ENCODE data around the gene YTHDC2.

YTHDC2 gene

GRCh38 chr5:113519412-113519811 is 5.9 kb downstream of the YTHDC2 start:
- DNase-seq (ENCODE audit: low read depth in 2 of 2) = no peak

- no peak for DNase-seq (ENCODE audit: low read depth in 2 of 2)
These were observed 6.9 kb downstream of the YTHDC2 start for GRCh38 chr5:113520429-113520828.

- no peak for DNase-seq (ENCODE audit: low read depth in 2 of 2)
These were observed 7.4 kb downstream of the YTHDC2 start for GRCh38 chr5:113520899-113521298.

GRCh38 chr5:113523168-113523567 is 9.7 kb downstream of the YTHDC2 start:
- DNase-seq (ENCODE audit: low read depth in 2 of 2) = no peak

- DNase-seq (ENCODE audit: low read depth in 2 of 2) = no peak
These were observed 11.4 kb downstream of the YTHDC2 start for GRCh38 chr5:113524927-113525326.

GRCh38 chr5:113526421-113526820 is 12.9 kb downstream of the YTHDC2 start:
- DNase-seq (ENCODE audit: low read depth in 2 of 2) = no peak

- DNase-seq (ENCODE audit: low read depth in 2 of 2) = no peak
These were observed 14.3 kb downstream of the YTHDC2 start for GRCh38 chr5:113527746-113528145.

GRCh38 chr5:113531481-113532159 is 18.1 kb downstream of the YTHDC2 start:
- no peak for DNase-seq (ENCODE audit: low read depth in 2 of 2)

GRCh38 chr5:113538313-113538712 is 24.8 kb downstream of the YTHDC2 start:
- DNase-seq (ENCODE audit: low read depth in 2 of 2) = no peak

GRCh38 chr5:113546703-113547183 is 33.2 kb downstream of the YTHDC2 start:
- DNase-seq (ENCODE audit: low read depth in 2 of 2) = no peak

- DNase-seq (ENCODE audit: low read depth in 2 of 2) = no peak
These were observed 34.9 kb downstream of the YTHDC2 start for GRCh38 chr5:113548396-113548795.

- no peak for DNase-seq (ENCODE audit: low read depth in 2 of 2)
These were observed 38.6 kb downstream of the YTHDC2 start for GRCh38 chr5:113552137-113552536.

GRCh38 chr5:113552620-113553019 is 39.1 kb downstream of the YTHDC2 start:
- DNase-seq (ENCODE audit: low read depth in 2 of 2) = no peak

- no peak for DNase-seq (ENCODE audit: low read depth in 2 of 2)
These were observed 49.4 kb downstream of the YTHDC2 start for GRCh38 chr5:113562828-113563400.

- DNase-seq (ENCODE audit: low read depth in 2 of 2) = no peak
These were observed 55.9 kb downstream of the YTHDC2 start for GRCh38 chr5:113569396-113569795.

- no peak for DNase-seq (ENCODE audit: low read depth in 2 of 2)
These were observed 59.2 kb downstream of the YTHDC2 start for GRCh38 chr5:113572716-113573115.

- no peak for DNase-seq (ENCODE audit: low read depth in 2 of 2)
These were observed 60.9 kb downstream of the YTHDC2 start for GRCh38 chr5:113574417-113574816.

GRCh38 chr5:113575074-113575473 is 61.6 kb downstream of the YTHDC2 start:
- no peak for DNase-seq (ENCODE audit: low read depth in 2 of 2)

- no peak for DNase-seq (ENCODE audit: low read depth in 2 of 2)
These were observed 64.6 kb downstream of the YTHDC2 start for GRCh38 chr5:113578091-113578490.

- no peak for DNase-seq (ENCODE audit: low read depth in 2 of 2)
These were observed 67.9 kb downstream of the YTHDC2 start for GRCh38 chr5:113581388-113581787.

GRCh38 chr5:113598150-113598549 is 84.7 kb downstream of the YTHDC2 start:
- no peak for DNase-seq (ENCODE audit: low read depth in 2 of 2)

GRCh38 chr5:113598926-113599325 is 85.4 kb downstream of the YTHDC2 start:
- no peak for DNase-seq (ENCODE audit: low read depth in 2 of 2)

- DNase-seq (ENCODE audit: low read depth in 2 of 2) = no peak
These were observed 86.9 kb downstream of the YTHDC2 start for GRCh38 chr5:113600255-113600905.
